ENCODE data around the gene HIBCH.

GRCh38 chr2:190197143-190197720, 122.4 kb downstream of the HIBCH start:
- TF ChIP-seq CTCF (IDR thresholded peaks at IDR 0.05) (no peak), TCF7L2 (IDR thresholded peaks at IDR 0.05; ENCODE audit: low read depth, low read length) (no peak), REST (IDR thresholded peaks at IDR 0.05; ENCODE audit: insufficient read depth in 1 of 2, low read depth in 2 of 2, low read length in 1 of 2) (no peak)
